Stimulated activated CD4-positive, alpha-beta T cell treated with anti-CD3 and anti-CD28 coated beads, Interleukin-1b, Interleukin-23, amount 100 ng/mL, for 1 hour (primary cell): ENCODE data around the gene WWOX.

Source experiments
- DNase-seq, 2 donors: peaks; one replicate each; pipeline ENCODE4 v3.0.0-alpha.2; 2020; ENCODE audit warnings: low read depth in 2 of 2

WWOX gene

GRCh38 chr16:78195797-78196196 is 96.3 kb downstream of the WWOX start:
- DNase-seq: no peak

GRCh38 chr16:78196502-78196901 is 97.0 kb downstream of the WWOX start:
- no peak for DNase-seq

DNA sequence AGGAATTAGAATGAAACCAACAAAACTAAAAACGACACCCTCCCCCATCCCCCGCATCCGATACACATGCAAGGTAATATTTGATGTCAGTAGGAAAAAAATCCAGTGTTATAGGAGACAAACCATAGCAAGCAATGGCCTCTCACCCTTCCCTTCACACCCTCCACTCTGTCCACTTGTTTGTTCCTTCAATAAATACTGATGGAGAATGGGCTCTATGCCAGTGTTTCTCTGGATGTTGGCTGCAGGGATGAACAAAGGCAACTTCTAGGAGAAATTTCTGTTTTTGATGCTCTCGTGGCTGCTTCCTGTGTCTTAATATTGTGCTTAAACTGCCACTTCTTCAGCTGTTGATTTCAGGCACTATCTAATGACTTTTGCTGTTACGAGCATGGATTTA is 98.8 kb downstream of the WWOX start:
- DNase-seq: no peak

DNA sequence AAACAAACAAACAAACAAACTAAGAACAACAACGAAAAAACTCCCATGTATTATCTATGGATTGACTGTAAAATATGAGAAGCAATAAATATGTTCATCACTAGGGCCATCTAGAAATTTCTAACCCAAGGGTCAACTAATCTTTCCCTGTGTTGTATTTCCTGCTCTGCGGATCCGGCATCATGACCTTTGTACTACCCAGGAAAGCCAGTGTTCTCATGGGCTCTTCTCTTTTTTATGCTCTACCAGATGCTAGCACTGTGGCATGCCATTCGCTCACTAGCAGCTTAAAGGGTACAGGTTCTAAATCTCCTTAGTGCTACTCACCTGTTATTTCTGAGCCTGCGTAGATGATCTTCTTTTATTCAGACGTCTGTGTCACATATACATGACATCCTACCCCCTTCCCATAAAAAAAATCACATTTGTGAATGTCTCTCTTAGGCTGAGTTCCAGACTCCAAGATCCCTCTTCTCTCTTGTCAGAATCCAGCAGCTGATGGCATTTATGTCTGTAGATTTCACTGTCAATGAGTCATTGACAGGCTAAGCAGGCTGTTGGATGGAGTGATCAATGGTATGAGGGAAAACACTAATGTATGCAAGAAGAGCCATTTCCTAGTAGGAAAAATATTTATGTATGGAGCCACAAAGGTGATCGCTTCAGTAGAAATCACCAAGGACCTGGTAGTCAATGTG is 100.0 kb downstream of the WWOX start:
- DNase-seq: no peak

GRCh38 chr16:78200023-78200389 is 100.6 kb downstream of the WWOX start:
- DNase-seq: no peak

- DNase-seq: no peak
These were observed 101.2 kb downstream of the WWOX start for GRCh38 chr16:78200623-78201096.

DNA sequence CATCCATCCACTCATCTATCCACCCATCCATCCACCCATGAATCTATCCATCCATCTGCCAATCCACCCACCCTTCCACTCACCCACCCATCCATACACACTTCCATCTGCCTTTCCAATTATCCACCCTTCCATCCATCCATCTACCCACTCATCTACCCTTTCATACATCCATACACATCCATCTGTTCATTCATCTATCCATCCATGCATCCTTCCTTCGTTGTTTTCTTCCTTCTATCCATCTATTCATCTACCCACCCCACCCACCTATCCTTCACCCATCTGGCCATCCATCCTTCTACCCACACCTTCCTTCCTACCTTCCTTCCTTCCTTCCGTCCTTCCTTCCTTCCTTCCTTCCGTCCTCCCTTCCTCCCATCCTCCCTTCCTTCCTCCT is 106.1 kb downstream of the WWOX start:
- no peak for DNase-seq

GRCh38 chr16:78206623-78207223 is 107.3 kb downstream of the WWOX start:
- no peak for DNase-seq

DNA sequence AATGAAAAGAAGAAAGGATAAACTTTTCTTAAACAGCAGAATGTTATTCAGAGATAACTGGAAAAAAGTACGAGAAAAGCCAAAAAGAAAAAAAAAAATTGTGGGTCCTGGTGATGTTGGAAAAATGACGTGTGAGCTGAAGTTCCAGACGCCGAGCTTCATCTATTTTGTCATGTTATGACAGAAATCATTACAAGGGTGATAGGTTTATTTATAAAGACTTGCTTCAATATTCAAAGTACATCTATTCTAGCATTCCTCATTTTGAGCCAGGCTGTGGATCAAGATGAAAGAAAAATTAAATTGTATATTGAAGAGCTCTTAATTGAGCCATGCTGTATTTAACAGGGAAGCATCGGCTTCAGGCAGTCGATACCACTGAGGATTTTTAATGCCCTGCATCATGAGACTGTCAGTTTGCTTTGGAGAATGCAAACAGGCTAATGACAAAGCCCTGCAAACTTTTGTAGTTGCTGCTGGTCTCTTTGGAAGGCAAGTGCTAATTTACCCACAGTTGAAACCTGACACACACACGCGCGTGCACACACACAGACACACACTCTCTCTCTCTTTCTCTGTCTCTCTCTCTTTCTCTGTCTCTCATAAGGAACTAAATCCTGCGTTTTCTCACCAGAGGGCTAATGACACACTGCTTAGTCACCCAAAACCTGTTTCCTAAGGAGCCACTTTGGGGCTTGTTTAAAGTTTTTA is 110.7 kb downstream of the WWOX start:
- no peak for DNase-seq

DNA sequence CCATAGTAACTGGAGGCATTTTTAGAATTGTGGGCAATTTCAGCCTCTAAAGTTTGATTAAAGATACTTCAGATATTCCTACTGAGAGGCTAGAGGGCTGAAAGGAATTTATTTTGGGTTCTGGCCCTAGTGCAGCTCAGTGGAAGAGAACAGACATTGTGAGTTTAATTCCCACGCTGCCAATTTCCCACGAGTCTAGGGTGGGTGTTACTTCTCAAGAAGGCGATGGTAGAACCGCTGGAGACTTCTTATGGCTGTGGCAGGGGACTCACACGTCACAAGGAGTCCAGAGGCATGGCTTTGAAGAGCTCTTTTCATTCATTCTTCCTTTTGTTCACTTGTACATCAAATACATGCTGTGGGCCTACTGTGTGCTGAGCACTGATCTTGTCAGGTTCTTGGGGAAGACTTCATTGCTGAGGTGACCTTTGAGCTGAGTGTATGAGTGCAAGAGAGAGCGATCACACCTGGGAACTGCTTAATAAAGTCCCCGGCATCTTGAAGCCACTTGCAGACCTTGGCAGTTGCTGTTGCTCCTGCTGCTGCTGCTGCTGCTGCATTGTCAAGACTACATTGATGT is 111.7 kb downstream of the WWOX start:
- DNase-seq: no peak

- no peak for DNase-seq
These were observed 112.5 kb downstream of the WWOX start for GRCh38 chr16:78211946-78212345.

DNA sequence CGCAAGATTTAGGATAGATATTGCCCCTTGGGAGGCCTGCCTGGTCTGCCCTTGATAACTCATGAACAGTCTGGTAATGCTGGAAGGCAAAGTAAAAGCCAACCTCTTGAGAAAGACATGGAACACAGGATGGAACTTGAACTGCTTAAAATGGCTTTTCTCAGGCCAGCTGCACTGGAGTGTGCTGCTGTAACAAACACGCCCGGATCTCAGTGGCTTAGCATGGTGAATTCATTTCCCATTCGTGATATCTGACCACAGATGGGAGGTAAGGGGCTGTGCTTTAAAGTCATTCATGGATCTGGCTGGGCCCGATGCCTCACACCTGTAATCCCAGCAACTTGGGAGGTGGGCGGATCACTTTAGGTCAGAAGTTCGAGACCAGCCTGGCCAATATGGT is 113.2 kb downstream of the WWOX start:
- DNase-seq: no peak

DNA sequence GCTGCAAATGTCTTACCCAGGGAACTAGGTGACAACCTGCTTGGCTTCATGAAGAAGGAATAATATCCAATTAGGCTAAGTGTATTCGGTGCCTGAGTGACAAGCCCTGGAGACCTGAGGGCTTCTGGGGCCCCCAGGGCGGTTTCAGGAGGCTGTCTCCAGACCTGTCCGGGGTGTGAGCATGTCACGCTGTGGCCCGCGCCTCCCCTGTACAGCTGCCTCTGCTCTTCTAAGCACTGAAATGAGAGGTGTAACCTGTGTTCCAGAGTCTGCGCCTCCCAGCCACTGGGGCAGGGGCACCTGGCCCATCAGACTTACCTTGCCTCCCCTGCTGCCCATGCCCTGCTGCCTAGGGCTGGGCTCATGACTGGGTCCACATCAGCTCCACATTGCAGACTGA is 114.3 kb downstream of the WWOX start:
- DNase-seq: no peak

DNA sequence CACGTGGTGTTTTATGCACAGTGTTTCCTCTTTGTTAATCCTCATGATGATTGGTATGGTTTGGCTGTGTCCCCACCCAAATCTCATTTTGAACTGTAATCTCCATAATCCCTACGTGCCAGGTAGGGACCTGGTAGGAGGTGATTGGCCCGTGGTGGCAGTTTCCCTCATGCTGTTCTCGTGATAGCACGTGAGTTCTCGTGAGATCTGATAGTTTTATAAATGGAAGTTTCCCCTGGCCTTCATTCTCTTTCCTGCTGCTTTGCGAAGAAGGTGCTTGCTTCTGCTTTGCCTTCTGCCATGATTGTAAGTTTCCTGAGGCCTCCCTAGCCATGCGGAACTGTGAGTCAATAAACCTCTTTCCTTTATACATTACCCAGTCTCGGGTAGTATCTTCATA is 115.8 kb downstream of the WWOX start:
- DNase-seq: no peak

GRCh38 chr16:78216166-78216745 is 116.8 kb downstream of the WWOX start:
- no peak for DNase-seq

DNA sequence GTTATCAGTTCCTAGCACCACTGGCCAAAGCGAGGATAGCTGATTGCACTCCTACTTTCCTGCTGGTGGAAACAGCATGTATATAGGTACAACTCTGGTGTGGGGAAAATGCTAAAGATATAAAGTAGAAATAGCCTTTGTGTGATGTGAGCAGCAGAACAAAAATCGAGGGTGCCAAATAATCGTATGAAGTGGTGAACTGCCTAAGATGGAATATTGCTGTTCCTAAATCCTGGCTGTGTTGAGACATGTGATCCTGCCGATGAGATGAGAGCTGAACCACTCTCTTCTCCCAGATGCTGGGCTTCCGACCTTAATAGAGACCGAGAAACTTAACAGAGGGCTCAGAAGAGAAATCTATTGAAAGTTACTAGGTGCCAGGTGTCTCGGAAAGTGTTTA is 117.8 kb downstream of the WWOX start:
- no peak for DNase-seq

- no peak for DNase-seq
These were observed 118.8 kb downstream of the WWOX start for GRCh38 chr16:78218279-78218678.

GRCh38 chr16:78218856-78219651 is 119.6 kb downstream of the WWOX start:
- no peak for DNase-seq

DNA sequence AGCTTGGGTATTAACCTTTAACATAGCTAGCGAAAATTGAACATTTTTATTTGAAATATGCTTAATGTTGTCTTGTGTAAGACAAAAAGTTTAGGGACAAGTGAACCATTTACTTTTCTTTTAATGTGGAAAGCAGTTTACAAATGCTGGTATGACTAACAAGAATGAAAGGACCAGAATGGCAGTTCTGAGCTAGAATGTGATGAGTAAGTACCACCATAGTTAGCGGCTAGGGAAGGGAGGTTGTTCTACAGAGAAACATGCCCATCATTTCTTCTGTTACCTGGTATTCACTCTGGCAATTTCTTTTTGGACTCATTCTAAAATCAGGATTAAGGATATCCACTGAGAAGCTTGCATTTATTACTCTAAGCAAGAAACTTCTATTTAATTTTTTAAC is 121.1 kb downstream of the WWOX start:
- DNase-seq: no peak

GRCh38 chr16:78221892-78222291 is 122.4 kb downstream of the WWOX start:
- no peak for DNase-seq

DNA sequence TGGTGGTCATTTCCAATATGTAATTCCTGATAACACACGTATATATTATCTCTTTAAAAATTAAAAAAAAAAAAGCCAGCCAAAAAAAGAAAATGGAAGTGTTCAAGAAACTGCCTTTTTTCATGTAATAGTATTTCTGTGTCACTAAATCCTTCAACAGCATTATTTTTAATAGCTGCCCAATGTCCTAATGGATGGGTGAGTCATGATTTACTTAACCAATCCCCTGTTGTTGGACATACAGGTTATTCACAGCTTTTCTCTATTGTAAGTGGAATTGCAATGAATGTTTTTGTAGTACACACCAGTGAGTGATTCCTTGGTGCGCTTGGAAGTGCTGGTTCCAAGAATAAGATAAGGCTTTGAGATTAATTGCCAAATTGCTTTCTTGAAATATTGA is 124.9 kb downstream of the WWOX start:
- DNase-seq: no peak

- no peak for DNase-seq
These were observed 126.5 kb downstream of the WWOX start for GRCh38 chr16:78225919-78226318.
